HepG2 (cell line): ENCODE measurements around the gene SCARB2. TPM values are rescaled to one million over a fixed set of nuclear protein-coding genes. Genes with fewer than 3 reads are reported as not detected.

ENCODE experiments used
- DR1 ChIP-seq: sonication (generic); formaldehyde crosslinking; IDR thresholded peaks from 2 replicates; pipeline ENCODE4 v1.8.0; 2021; ENCODE audit warnings: mild to moderate bottlenecking, missing genetic modification reagents, inconsistent platforms
- E2F2 ChIP-seq: sonication (generic); formaldehyde crosslinking; IDR thresholded peaks from 2 replicates; pipeline ENCODE4 v1.4.0; 2020; ENCODE audit warnings: missing genetic modification reagents, borderline replicate concordance
- FOXA1 ChIP-seq, 2 experiments: fragments of 450-650 bp in 1 of 2; sonication (generic) in 1 of 2; formaldehyde crosslinking in 1 of 2; IDR thresholded peaks; 2 replicates each; pipeline versions ENCODE4 v1.4.0 to v1.6.1; 2016 to 2020; ENCODE audit warnings: missing genetic modification reagents in 1 of 2
- FOXC1 ChIP-seq: sonication (generic); formaldehyde crosslinking; IDR thresholded peaks from 2 replicates; pipeline ENCODE4 v1.8.0; 2022; ENCODE audit warnings: mild to moderate bottlenecking, missing genetic modification reagents, borderline replicate concordance
- FOXK1 ChIP-seq: sonication (generic); formaldehyde crosslinking; IDR thresholded peaks from 2 replicates; pipeline ENCODE4 v1.4.0; 2020; ENCODE audit warnings: low read depth, missing genetic modification reagents, borderline replicate concordance
- GLI4 ChIP-seq: sonication (generic); formaldehyde crosslinking; IDR thresholded peaks from 2 replicates; pipeline ENCODE4 v1.5.1; 2020; ENCODE audit warnings: missing genetic modification reagents, mild to moderate bottlenecking, moderate library complexity, borderline replicate concordance
- GTF3A ChIP-seq: sonication (generic); formaldehyde crosslinking; conservative IDR thresholded peaks from 2 replicates; pipeline ENCODE4 v1.4.0; 2020; ENCODE audit warnings: mild to moderate bottlenecking, missing genetic modification reagents
- HNRNPUL1 ChIP-seq: fragments of 200-400 bp; formaldehyde crosslinking; IDR thresholded peaks from 2 replicates; pipeline ENCODE4 v1.6.1; 2017; ENCODE audit warnings: low read depth, mild to moderate bottlenecking, low read length, moderate library complexity
- JUN ChIP-seq: sonication (generic); formaldehyde crosslinking; IDR thresholded peaks from 2 replicates; pipeline ENCODE4 v1.4.0; 2020; ENCODE audit warnings: mild to moderate bottlenecking, missing genetic modification reagents
- KLF13 ChIP-seq: sonication (generic); formaldehyde crosslinking; IDR thresholded peaks from 2 replicates; pipeline ENCODE4 v1.4.0; 2020; ENCODE audit warnings: mild to moderate bottlenecking, missing genetic modification reagents
- KMT2A ChIP-seq: sonication (generic); formaldehyde crosslinking; IDR thresholded peaks from 2 replicates; pipeline ENCODE4 v1.4.0; 2020; ENCODE audit warnings: missing genetic modification reagents
- MAX ChIP-seq: IDR thresholded peaks from 2 replicates; pipeline ENCODE4 v1.6.1; 2012; ENCODE audit warnings: inconsistent platforms
- MEIS2 ChIP-seq: sonication (generic); formaldehyde crosslinking; IDR thresholded peaks from 2 replicates; pipeline ENCODE4 v1.9.0; 2021; ENCODE audit warnings: mild to moderate bottlenecking, missing genetic modification reagents
- MTA3 ChIP-seq: sonication (generic); formaldehyde crosslinking; IDR thresholded peaks from 2 replicates; pipeline ENCODE4 v1.4.0; 2020; ENCODE audit warnings: missing genetic modification reagents
- NCOA5 ChIP-seq: sonication (generic); formaldehyde crosslinking; IDR thresholded peaks from 2 replicates; pipeline ENCODE4 v1.4.0; 2020; ENCODE audit warnings: missing genetic modification reagents
- NR2F1 ChIP-seq, 2 experiments: fragments of 450-650 bp in 1 of 2; formaldehyde crosslinking in 1 of 2; IDR thresholded peaks; 2 replicates each; pipeline versions ENCODE4 v1.5.0 to v1.6.1; 2016 to 2020; ENCODE audit warnings: mild to moderate bottlenecking in 1 of 2, missing compliant biosample characterization in 1 of 2, missing genetic modification reagents in 1 of 2, moderate library complexity in 1 of 2
- RBFOX2 ChIP-seq: fragments of 200-400 bp; formaldehyde crosslinking; IDR thresholded peaks from 2 replicates; pipeline ENCODE4 v1.6.1; 2017; ENCODE audit warnings: low read depth, mild to moderate bottlenecking, low read length
- RNF219 ChIP-seq: sonication (generic); formaldehyde crosslinking; IDR thresholded peaks from 2 replicates; pipeline ENCODE4 v1.5.0; 2020; ENCODE audit warnings: mild to moderate bottlenecking, missing genetic modification reagents
- SIX1 ChIP-seq: sonication (generic); formaldehyde crosslinking; IDR thresholded peaks from 2 replicates; pipeline ENCODE4 v1.4.0; 2020; ENCODE audit warnings: missing genetic modification reagents, borderline replicate concordance
- SMAD3 ChIP-seq: sonication (generic); formaldehyde crosslinking; IDR thresholded peaks from 2 replicates; pipeline ENCODE4 v1.4.0; 2020; ENCODE audit warnings: missing genetic modification reagents
- TCF7L2 ChIP-seq: IDR thresholded peaks from 2 replicates; pipeline ENCODE4 v1.6.1; 2011; ENCODE audit warnings: mild to moderate bottlenecking, low read depth, low read length, moderate library complexity
- TGIF2 ChIP-seq: IDR thresholded peaks from 2 replicates; pipeline ENCODE4 v1.6.1; 2016; ENCODE audit warnings: control low read depth, missing compliant biosample characterization
- TOE1 ChIP-seq: sonication (generic); formaldehyde crosslinking; IDR thresholded peaks from 2 replicates; pipeline ENCODE4 v1.4.0; 2020; ENCODE audit warnings: mild to moderate bottlenecking, missing genetic modification reagents
- TRIM24 ChIP-seq: sonication (generic); formaldehyde crosslinking; IDR thresholded peaks from 2 replicates; pipeline ENCODE4 v1.8.0; 2022; ENCODE audit warnings: mild to moderate bottlenecking, missing genetic modification reagents
- ZFY ChIP-seq: sonication (generic); formaldehyde crosslinking; IDR thresholded peaks from 2 replicates; pipeline ENCODE4 v1.4.0; 2020; ENCODE audit warnings: missing genetic modification reagents
- ZNF24 ChIP-seq: fragments of 450-650 bp; IDR thresholded peaks from 2 replicates; pipeline ENCODE4 v1.6.1; 2017; ENCODE audit warnings: antibody characterized with exemption, mild to moderate bottlenecking
- ZNF260 ChIP-seq: sonication (generic); formaldehyde crosslinking; IDR thresholded peaks from 2 replicates; pipeline ENCODE4 v1.4.0; 2020; ENCODE audit warnings: missing genetic modification reagents, low read depth, mild to moderate bottlenecking, borderline replicate concordance
- ZNF766 ChIP-seq: sonication (generic); formaldehyde crosslinking; IDR thresholded peaks from 2 replicates; pipeline ENCODE4 v1.5.0; 2020; ENCODE audit warnings: missing genetic modification reagents, borderline replicate concordance
- ZNF777 ChIP-seq: sonication (generic); formaldehyde crosslinking; IDR thresholded peaks from 2 replicates; pipeline ENCODE4 v1.4.0; 2020; ENCODE audit warnings: missing genetic modification reagents
- ZNF878 ChIP-seq: sonication (generic); formaldehyde crosslinking; IDR thresholded peaks from 2 replicates; pipeline ENCODE4 v1.8.1; 2023; ENCODE audit warnings: mild to moderate bottlenecking, missing genetic modification reagents, moderate library complexity
- ZSCAN25 ChIP-seq: sonication (generic); formaldehyde crosslinking; IDR thresholded peaks from 2 replicates; pipeline ENCODE4 v1.8.0; 2022; ENCODE audit warnings: mild to moderate bottlenecking, missing genetic modification reagents
- polyA plus RNA-seq, 8 experiments: library from polyadenylated mRNA; depleted of rRNA in 3 of 8; stranded (reverse) in 7 of 8; unstranded in 1 of 8; fragments of >200 nt; fragmentation: Illumina TruSeq in 4 of 8; extraction: Trizol in 4 of 8; gene quantifications; 2 replicates each; pipeline versions ENCODE4 v1.2.1 to v1.2.3, GENCODE V29; 2011 to 2016; ENCODE audit warnings: low read depth in 4 of 8, missing spikeins in 1 of 8, mixed read lengths in 1 of 8; ENCODE audit not compliant: insufficient read depth in 1 of 8
- total RNA-seq, 5 experiments: library from RNA; depleted of rRNA; stranded (reverse); fragments of >200 nt; fragmentation: Illumina TruSeq; extraction: Trizol; gene quantifications; 2 replicates each; pipeline ENCODE4 v1.2.3, GENCODE V29; 2016; ENCODE audit warnings: low read depth in 1 of 5

The SCARB2 gene
- total and polyA plus RNA-seq, 2 of the 13 experiments (the other 11 are each of a cell fraction or from before 2014, with no cell fraction given): 40.6 to 43.4 TPM

- TF ChIP-seq TOE1: no peak
- no peak for TF ChIP-seq SIX1 (CRISPR knock-in tag)
- no peak for TF ChIP-seq HNRNPUL1
- TF ChIP-seq MTA3 (CRISPR knock-in tag): no peak
- TF ChIP-seq ZSCAN25 (CRISPR knock-in tag): peak; percentile 93
- no peak for TF ChIP-seq E2F2 (CRISPR knock-in tag)
- TF ChIP-seq NCOA5: no peak
- no peak for TF ChIP-seq KMT2A (CRISPR knock-in tag)
- TF ChIP-seq FOXC1 (CRISPR knock-in tag): no peak
- no peak for TF ChIP-seq RNF219 (CRISPR knock-in tag)
- no peak for TF ChIP-seq ZNF24
- no peak; the same call in 1 of the 2 replicates for TF ChIP-seq TRIM24 (CRISPR knock-in tag)
- TF ChIP-seq KLF13 (CRISPR knock-in tag): no peak
- TF ChIP-seq ZNF260 (CRISPR knock-in tag): no peak
- TF ChIP-seq JUN (CRISPR knock-in tag): no peak
- no peak for TF ChIP-seq TCF7L2
- no peak for TF ChIP-seq RBFOX2
- TF ChIP-seq GLI4: no peak
- 0 out of 2 replicates have a peak, but pooled peaks have one; percentile 64 for TF ChIP-seq SMAD3 (CRISPR knock-in tag)
- no peak for TF ChIP-seq DR1 (CRISPR knock-in tag)
- no peak for TF ChIP-seq ZNF766
- no peak for TF ChIP-seq ZFY
- no peak for TF ChIP-seq ZNF777 (CRISPR knock-in tag)
- TF ChIP-seq MAX: peak; percentile 46; the same call in 1 of the 2 replicates
- no peak for TF ChIP-seq GTF3A
- 0 out of 2 replicates have a peak, but pooled peaks have one; percentile 53 for TF ChIP-seq TGIF2 (CRISPR knock-in tag)
- TF ChIP-seq ZNF878 (CRISPR knock-in tag): no peak
- peak; percentile 53; the same call in 1 of the 2 replicates for TF ChIP-seq MEIS2 (CRISPR knock-in tag)
- TF ChIP-seq FOXA1 (IDR thresholded peaks at IDR 0.05): no peak
- peak; percentile 39; the same call in 1 of the 2 replicates for TF ChIP-seq FOXA1 (CRISPR knock-in tag; IDR thresholded peaks at IDR 0.05)
- peak; percentile 73; the same call in 1 of the 2 replicates for TF ChIP-seq FOXK1 (CRISPR knock-in tag)
- peak; percentile 87 to 94 for TF ChIP-seq NR2F1 (CRISPR knock-in tag; IDR thresholded peaks at IDR 0.05)
Observed at GRCh38 chr4:76200771-76201231, 12.8 kb downstream of the SCARB2 start (continued).
